CD4-positive, alpha-beta T cell treated with Interleukin-6 at 100 ng/mL for 8 hours (primary cell): ENCODE measurements around the gene RSPO3.
"Not testable (repeated sequence)": the region's sequence is repeated elsewhere in the genome, so short reads cannot be mapped to it uniquely, and the experiment has no call there.

ENCODE experiments used
- DNase-seq: peaks from one replicate; pipeline ENCODE4 v3.0.0-alpha.2; 2020; ENCODE audit warnings: mixed read lengths, low spot score

RSPO3 gene

GRCh38 chr6:127205036-127205435 lies 86.6 kb downstream of the RSPO3 start:
- DNase-seq: no peak

GRCh38 chr6:127206531-127207095 lies 88.1 kb downstream of the RSPO3 start:
- DNase-seq: no peak

GRCh38 chr6:127207591-127208120 lies 89.2 kb downstream of the RSPO3 start:
- no peak for DNase-seq

- DNase-seq: no peak
Measured at GRCh38 chr6:127210725-127211124, 92.3 kb downstream of the RSPO3 start.

GRCh38 chr6:127212376-127212775 lies 93.9 kb downstream of the RSPO3 start:
- no peak for DNase-seq

- DNase-seq: not testable (repeated sequence)
Measured at GRCh38 chr6:127214032-127214431, 95.6 kb downstream of the RSPO3 start.

- DNase-seq: not testable (repeated sequence)
Measured at GRCh38 chr6:127214531-127214930, 96.1 kb downstream of the RSPO3 start.

GRCh38 chr6:127215931-127216330 lies 97.5 kb downstream of the RSPO3 start:
- DNase-seq: no peak

- DNase-seq: no peak
Measured at GRCh38 chr6:127216810-127217789, 98.6 kb downstream of the RSPO3 start.

- no peak for DNase-seq
Measured at GRCh38 chr6:127219869-127220268, 101.4 kb downstream of the RSPO3 start.

GRCh38 chr6:127221201-127221600 lies 102.7 kb downstream of the RSPO3 start:
- no peak for DNase-seq

- DNase-seq: no peak
Measured at GRCh38 chr6:127222418-127222817, 103.9 kb downstream of the RSPO3 start.

- DNase-seq: no peak
Measured at GRCh38 chr6:127225497-127225896, 107.0 kb downstream of the RSPO3 start.

- DNase-seq: not testable (repeated sequence)
Measured at GRCh38 chr6:127233819-127234218, 115.3 kb downstream of the RSPO3 start.

GRCh38 chr6:127243501-127243900 lies 125.0 kb downstream of the RSPO3 start:
- no peak for DNase-seq
